Panc1 (cell line): ENCODE results near the gene NCAPH2. TPM values are rescaled to one million over a fixed set of nuclear protein-coding genes. Genes with fewer than 3 reads are reported as not detected.

Experiments used
- ATAC-seq: fragments of 200-7000 bp; cut with Tn5 transposase; 2 replicates; pipeline ENCODE4 v1.9.1; 2020; ENCODE audit warnings: mild to moderate bottlenecking, moderate library complexity
- BruUV-seq: library from RNA; stranded (reverse); fragments of 400-500 nt; replicated peaks from 2 replicates; lab custom pipeline; 2021; lab: Mats Ljungman, UMichigan
- CTCF ChIA-PET: fragments of 300-600 bp; sonication (Branson Sonifier 250); formaldehyde crosslinking; loops from one replicate; lab custom pipeline; 2022; ENCODE audit warnings: antibody characterized with exemption; lab: Charles Lee
- POLR2A ChIA-PET: fragments of 300-600 bp; sonication (Branson Sonifier 250); formaldehyde crosslinking; loops from one replicate; lab custom pipeline; 2022; ENCODE audit warnings: antibody characterized with exemption; lab: Charles Lee
- DNase-seq: peaks from one replicate; pipeline ENCODE4 v3.0.0-alpha.2; 2010; ENCODE audit warnings: low read depth, low spot score
- H3K27ac ChIP-seq: 2 replicates; pipeline ENCODE4 v1.5.1; 2011; ENCODE audit warnings: mild to moderate bottlenecking, low read length, inconsistent platforms
- H3K27me3 ChIP-seq: fragments of 200-500 bp; sonication (Bioruptor generic); 2 replicates; pipeline ENCODE4 v1.6.0; 2014; ENCODE audit warnings: low read length, inconsistent platforms; ENCODE audit not compliant: control insufficient read depth, insufficient read depth
- H3K36me3 ChIP-seq: fragments of 200-500 bp; sonication (Bioruptor generic); 2 replicates; pipeline ENCODE4 v1.5.1; 2014; ENCODE audit warnings: inconsistent platforms, mild to moderate bottlenecking, low read length, moderate library complexity; ENCODE audit not compliant: control insufficient read depth, insufficient read depth
- H3K4me1 ChIP-seq: 2 replicates; pipeline ENCODE4 v1.5.1; 2011; ENCODE audit warnings: inconsistent platforms, mild to moderate bottlenecking, low read length, moderate library complexity; ENCODE audit not compliant: control insufficient read depth, insufficient read depth
- H3K4me3 ChIP-seq, 2 experiments: 2 replicates each; pipeline ENCODE4 v1.5.1; 2011 to 2012; ENCODE audit warnings: low read depth in 2 of 2, low read length in 2 of 2, mild to moderate bottlenecking in 2 of 2, inconsistent platforms in 1 of 2, moderate library complexity in 1 of 2
- H3K9me3 ChIP-seq: fragments of 200-500 bp; sonication (Bioruptor generic); 2 replicates; pipeline ENCODE4 v1.5.1; 2014; ENCODE audit warnings: low read depth, mild to moderate bottlenecking, inconsistent platforms, low read length, moderate library complexity; ENCODE audit not compliant: control insufficient read depth, insufficient read depth
- CTCF ChIP-seq: fragments of 450-650 bp; IDR thresholded peaks from 2 replicates; pipeline ENCODE4 v1.5.1; 2017; ENCODE audit warnings: mild to moderate bottlenecking
- POLR2AphosphoS5 ChIP-seq: IDR thresholded peaks from 2 replicates; pipeline ENCODE4 v1.6.1; 2012; ENCODE audit warnings: mild to moderate bottlenecking, low read depth, low read length, moderate library complexity
- REST ChIP-seq, 2 experiments: IDR thresholded peaks; 2 replicates each; pipeline ENCODE4 v1.6.1; 2011 to 2012; ENCODE audit warnings: low read depth in 2 of 2, control low read depth in 1 of 2, low read length in 1 of 2, mild to moderate bottlenecking in 1 of 2, moderate library complexity in 1 of 2; ENCODE audit not compliant: insufficient read depth in 1 of 2
- SIN3A ChIP-seq: IDR thresholded peaks from 2 replicates; pipeline ENCODE4 v1.6.1; 2012; ENCODE audit warnings: low read depth, mild to moderate bottlenecking, low read length, moderate library complexity, borderline replicate concordance; ENCODE audit not compliant: insufficient read depth
- TCF7L2 ChIP-seq: IDR thresholded peaks from 2 replicates; pipeline ENCODE4 v1.6.1; 2011; ENCODE audit warnings: mild to moderate bottlenecking, low read depth, low read length, inconsistent platforms
- in situ Hi-C: cut with HindIII; loops from 2 replicates; pipeline ENCODE4 v1.10.0; 2016; ENCODE audit warnings: low sequenced_read_pairs, low pct_unique_long_range_greater_than_20kb
- intact Hi-C: fragments of 100-400 bp; cut with micrococcal nuclease; formaldehyde crosslinking; loops from one replicate; pipeline ENCODE4 v1.10.0; 2022; ENCODE audit not compliant: unreplicated experiment
- total RNA-seq: library from RNA; stranded (reverse); gene quantifications from one replicate; pipeline ENCODE4 v1.2.1, GENCODE V29; 2021; ENCODE audit not compliant: unreplicated experiment

NCAPH2 gene
- total RNA-seq, 1 experiment from 2014 or later, result 55.6 TPM

- H3K4me1 ChIP-seq, result no peaks in the 10 kb centered on the region
- ChIA-PET POLR2A (no interaction called here), CTCF (no interaction called here)
- peaks cover 5% of the 10 kb centered on the region; the same call in 1 of the 2 replicates for H3K36me3 ChIP-seq
- no peaks in the 10 kb centered on the region for H3K27me3 ChIP-seq
- H3K9me3 ChIP-seq, result no peaks in the 10 kb centered on the region
- no peak for DNase-seq
- no peak overlapping the region for H3K4me3 ChIP-seq
- no peak for TF ChIP-seq POLR2AphosphoS5
- no peak for TF ChIP-seq TCF7L2
- no peak for TF ChIP-seq REST (IDR thresholded peaks at IDR 0.05; ENCODE audit: insufficient read depth in 1 of 2, low read depth in 2 of 2, low read length in 1 of 2)
- no peak for TF ChIP-seq SIN3A
- no peak for TF ChIP-seq CTCF
- in situ Hi-C loops (no loop called here), intact Hi-C loops (no loop called here)
- ATAC-seq, result no peak
- no TSS peak for BruUV-seq
- no peak overlapping the region for H3K27ac ChIP-seq
Observed at GRCh38 chr22:50464451-50464850, 43.6 kb upstream of the NCAPH2 start.

GRCh38 chr22:50465066-50465930 is 42.7 kb upstream of the NCAPH2 start:
- ChIA-PET CTCF (no interaction called here), POLR2A (interaction anchor here (0.6 kb wide), 1 partner anchor 129 kb away, joined by 6 read pairs; no protein-coding TSS in a partner anchor)
- ATAC-seq (no peak), DNase-seq (no peak)
- TF ChIP-seq TCF7L2 (no peak), POLR2AphosphoS5 (no peak), CTCF (no peak), SIN3A (no peak), REST (IDR thresholded peaks at IDR 0.05; ENCODE audit: insufficient read depth in 1 of 2, low read depth in 2 of 2, low read length in 1 of 2) (no peak)
- H3K4me3 ChIP-seq, result no peak overlapping the region
- H3K9me3 ChIP-seq, result no peaks in the 10 kb centered on the region
- H3K36me3 ChIP-seq, result peaks cover 5% of the 10 kb centered on the region; the same call in 1 of the 2 replicates
- in situ Hi-C loops, result no loop called here
- intact Hi-C loops, result no loop called here
- BruUV-seq, result no TSS peak
- peaks cover 3% of the 10 kb centered on the region for H3K4me1 ChIP-seq
- H3K27ac ChIP-seq, result no peak overlapping the region
- H3K27me3 ChIP-seq, result no peaks in the 10 kb centered on the region
